HG03354 (cell line): ENCODE data around the gene NEDD1.

Source experiments
- ATAC-seq: cut with Tn5 transposase; IDR thresholded peaks from one replicate; pipeline ENCODE4 v1.9.1; 2021; ENCODE audit warnings: mild to moderate bottlenecking; ENCODE audit not compliant: unreplicated experiment, poor library complexity, severe bottlenecking

NEDD1 gene

GRCh38 chr12:96897421-96897820, 9.6 kb upstream of the NEDD1 start:
- ATAC-seq: no peak

- ATAC-seq: no peak
These were observed 5.9 kb upstream of the NEDD1 start for GRCh38 chr12:96901175-96901574.

GRCh38 chr12:96902076-96902475, 5.0 kb upstream of the NEDD1 start:
- ATAC-seq: no peak

- no peak for ATAC-seq
These were observed 584 bp upstream of the NEDD1 start for GRCh38 chr12:96906498-96906848.

GRCh38 chr12:96907671-96908422, 790 bp downstream of the NEDD1 start:
- peak; percentile 34 for ATAC-seq

GRCh38 chr12:96908423-96908675, 1.3 kb downstream of the NEDD1 start:
- no peak for ATAC-seq

- ATAC-seq: no peak
These were observed 5.2 kb downstream of the NEDD1 start for GRCh38 chr12:96912261-96912660.

GRCh38 chr12:96912943-96913342, 5.9 kb downstream of the NEDD1 start:
- ATAC-seq: no peak

GRCh38 chr12:96919510-96920210, 12.6 kb downstream of the NEDD1 start:
- ATAC-seq: no peak

GRCh38 chr12:96948782-96949181, 41.7 kb downstream of the NEDD1 start:
- peak; percentile 62 for ATAC-seq

- ATAC-seq: no peak
These were observed 72.5 kb downstream of the NEDD1 start for GRCh38 chr12:96979532-96979931.

GRCh38 chr12:96980991-96981414, 73.9 kb downstream of the NEDD1 start:
- ATAC-seq: no peak

GRCh38 chr12:96981911-96982310, 74.9 kb downstream of the NEDD1 start:
- ATAC-seq: no peak

- ATAC-seq: no peak
These were observed 75.6 kb downstream of the NEDD1 start for GRCh38 chr12:96982671-96983070.

GRCh38 chr12:96985515-96986362, 78.7 kb downstream of the NEDD1 start:
- ATAC-seq: peak; percentile 91

- ATAC-seq: no peak
These were observed 79.9 kb downstream of the NEDD1 start for GRCh38 chr12:96986883-96987523.

GRCh38 chr12:96988919-96989318, 81.9 kb downstream of the NEDD1 start:
- ATAC-seq: no peak

GRCh38 chr12:96989916-96990315, 82.9 kb downstream of the NEDD1 start:
- no peak for ATAC-seq

GRCh38 chr12:96994900-96995299, 87.8 kb downstream of the NEDD1 start:
- no peak for ATAC-seq

- no peak for ATAC-seq
These were observed 88.8 kb downstream of the NEDD1 start for GRCh38 chr12:96995861-96996260.
